GM23248 (cell line): Measurements from ENCODE around the gene NHP2. TPM values are rescaled to one million over a fixed set of nuclear protein-coding genes. Genes with fewer than 3 reads are reported as not detected.
"Not testable (repeated sequence)": the region's sequence is repeated elsewhere in the genome, so short reads cannot be mapped to it uniquely, and the experiment has no call there.

ENCODE experiments used
- DNase-seq: peaks from one replicate; pipeline ENCODE4 v3.0.0-alpha.2; 2015
- H2AFZ ChIP-seq: fragments of 200-600 bp; sonication (generic); 2 replicates; pipeline ENCODE4 v1.6.1; 2016; ENCODE audit warnings: antibody characterized with exemption
- H3F3A ChIP-seq: fragments of 200-600 bp; sonication (generic); 2 replicates; pipeline ENCODE4 v1.6.1; 2016; ENCODE audit warnings: mild to moderate bottlenecking, antibody characterized with exemption, mixed run types; ENCODE audit not compliant: insufficient read depth
- H3K27ac ChIP-seq: fragments of 200-600 bp; sonication (generic); 2 replicates; pipeline ENCODE4 v1.5.1; 2016; ENCODE audit warnings: mild to moderate bottlenecking
- H3K27me3 ChIP-seq: fragments of 200-600 bp; sonication (generic); replicated peaks from 2 replicates; pipeline ENCODE4 v1.6.1; 2016; ENCODE audit warnings: mild to moderate bottlenecking; ENCODE audit not compliant: insufficient read depth
- H3K36me3 ChIP-seq: fragments of 200-600 bp; sonication (generic); 2 replicates; pipeline ENCODE4 v1.6.1; 2016; ENCODE audit warnings: low read depth, mild to moderate bottlenecking
- H3K4me1 ChIP-seq: fragments of 200-600 bp; sonication (generic); 2 replicates; pipeline ENCODE4 v1.6.1; 2016; ENCODE audit warnings: mild to moderate bottlenecking; ENCODE audit not compliant: insufficient read depth
- H3K4me2 ChIP-seq: fragments of 200-600 bp; sonication (generic); one replicate; pipeline ENCODE4 v1.6.1; 2016; ENCODE audit warnings: mild to moderate bottlenecking; ENCODE audit not compliant: unreplicated experiment
- H3K4me3 ChIP-seq: fragments of 200-600 bp; sonication (generic); 2 replicates; pipeline ENCODE4 v1.5.1; 2016; ENCODE audit warnings: mild to moderate bottlenecking
- H3K79me2 ChIP-seq: fragments of 200-600 bp; sonication (generic); 2 replicates; pipeline ENCODE4 v1.6.1; 2016; ENCODE audit warnings: mild to moderate bottlenecking; ENCODE audit not compliant: insufficient read depth
- H3K9ac ChIP-seq: fragments of 200-600 bp; sonication (generic); 2 replicates; pipeline ENCODE4 v1.6.1; 2016; ENCODE audit warnings: mild to moderate bottlenecking
- H3K9me2 ChIP-seq: fragments of 200-600 bp; sonication (generic); 2 replicates; pipeline ENCODE4 v1.6.1; 2016; ENCODE audit warnings: mixed run types, mild to moderate bottlenecking, moderate library complexity; ENCODE audit not compliant: insufficient read depth
- H3K9me3 ChIP-seq: fragments of 200-600 bp; sonication (generic); one replicate; pipeline ENCODE4 v1.6.1; 2017; ENCODE audit warnings: low read depth
- H4K20me1 ChIP-seq: fragments of 200-600 bp; sonication (generic); 2 replicates; pipeline ENCODE4 v1.6.0; 2016; ENCODE audit not compliant: insufficient read depth
- EZH2 ChIP-seq: fragments of 200-600 bp; sonication (generic); IDR thresholded peaks from 2 replicates; pipeline ENCODE4 v1.6.1; 2018; ENCODE audit warnings: antibody characterized with exemption, mild to moderate bottlenecking; ENCODE audit not compliant: insufficient read depth, poor library complexity, severe bottlenecking
- EZH2phosphoT487 ChIP-seq: fragments of 200-600 bp; sonication (generic); IDR thresholded peaks from 2 replicates; pipeline ENCODE4 v1.6.1; 2018; ENCODE audit warnings: antibody characterized with exemption, moderate library complexity, mild to moderate bottlenecking, low read depth; ENCODE audit not compliant: insufficient read depth
- WGBS, 2 experiments: methylation state at CpG; one replicate each; pipeline ENCODE4 v1.1.6; 2015 to 2017; ENCODE audit warnings: low lambda C conversion rate in 2 of 2, low coverage in 1 of 2; ENCODE audit errors: missing lambda C conversion rate in 2 of 2; 5-methylcytosine and 5-hydroxymethylcytosine counted together
- in situ Hi-C: fragments of 300-500 bp; cut with MboI; formaldehyde crosslinking; loops from 2 replicates; pipeline ENCODE4 v1.15.0; 2020
- polyA plus RNA-seq: library from polyadenylated mRNA; unstranded; fragments of >200 nt; fragmentation: Nextera tagmentation; extraction: Ambion mirVana; gene quantifications from 2 replicates; pipeline ENCODE4 v1.2.1, GENCODE V29; 2016
- total RNA-seq: library from RNA; depleted of rRNA; stranded (reverse); fragments of >200 nt; shearing (Covaris generic); gene quantifications from 2 replicates; pipeline ENCODE4 v1.2.3, GENCODE V29; 2014

NHP2 gene
- total and polyA plus RNA-seq, 2 experiments from 2014 or later, result 203 to 232 TPM

- TF ChIP-seq EZH2 (no peak), EZH2phosphoT487 (no peak)
- no peak overlapping the region for H3K9ac ChIP-seq
- no peak overlapping the region for H2AFZ ChIP-seq
- no peak overlapping the region for H3K27ac ChIP-seq
- H4K20me1 ChIP-seq, result no peaks in the 10 kb centered on the region
- H3F3A ChIP-seq, result no peaks in the 10 kb centered on the region
- no peak overlapping the region for H3K4me3 ChIP-seq
- no peak overlapping the region for H3K4me2 ChIP-seq
- no peaks in the 10 kb centered on the region for H3K4me1 ChIP-seq
- no peaks in the 10 kb centered on the region for H3K9me2 ChIP-seq
- H3K27me3 ChIP-seq, result no peaks in the 10 kb centered on the region
- H3K36me3 ChIP-seq, result no peaks in the 10 kb centered on the region; the same call in 1 of the 2 replicates
- in situ Hi-C loops, result no loop called here
- WGBS, 2 experiments, result 92 to 93% methylated on average over 8 to 9 of the region's 9 CpGs
- H3K79me2 ChIP-seq, result peaks cover 11% of the 10 kb centered on the region; the same call in 1 of the 2 replicates
- DNase-seq, result no peak
- H3K9me3 ChIP-seq, result no peaks in the 10 kb centered on the region
Measured at GRCh38 chr5:178129296-178129695, 24.4 kb downstream of the NHP2 start.

- DNase-seq, H4K20me1 ChIP-seq, H3K4me3 ChIP-seq, H3K36me3 ChIP-seq, in situ Hi-C loops, H3K4me1 ChIP-seq, H3K9me2 ChIP-seq, H3K27ac ChIP-seq, H3K9ac ChIP-seq, H3K27me3 ChIP-seq, H2AFZ ChIP-seq, H3K4me2 ChIP-seq, H3K9me3 ChIP-seq, H3F3A ChIP-seq: not testable (repeated sequence)
- 78 to 84% methylated on average over 11 to 14 of the region's 14 CpGs for WGBS, 2 experiments
- H3K79me2 ChIP-seq, result peaks cover 11% of the 10 kb centered on the region; the same call in 1 of the 2 replicates
Measured at GRCh38 chr5:178127300-178128009, 26.2 kb downstream of the NHP2 start.

- H4K20me1 ChIP-seq, result no peaks in the 10 kb centered on the region
- no peak overlapping the region for H2AFZ ChIP-seq
- H3K9me2 ChIP-seq, result no peaks in the 10 kb centered on the region
- TF ChIP-seq EZH2 (no peak), EZH2phosphoT487 (no peak)
- no peak overlapping the region for H3K4me2 ChIP-seq
- 84 to 86% methylated on average over 3 of the region's 3 CpGs for WGBS, 2 experiments
- no peaks in the 10 kb centered on the region for H3F3A ChIP-seq
- H3K27ac ChIP-seq, result no peak overlapping the region
- H3K4me1 ChIP-seq, result no peaks in the 10 kb centered on the region
- 0 out of 2 replicates have a peak, but pooled peaks cover 3% of the 10 kb centered on the region for H3K27me3 ChIP-seq
- no peaks in the 10 kb centered on the region for H3K9me3 ChIP-seq
- H3K4me3 ChIP-seq, result no peak overlapping the region
- H3K79me2 ChIP-seq, result peaks cover 2% of the 10 kb centered on the region; the same call in 1 of the 2 replicates
- DNase-seq, result no peak
- H3K36me3 ChIP-seq, result no peaks in the 10 kb centered on the region
- in situ Hi-C loops, result no loop called here
- no peak overlapping the region for H3K9ac ChIP-seq
Measured at GRCh38 chr5:178126556-178126955, 27.1 kb downstream of the NHP2 start.

GRCh38 chr5:178125253-178125906 is 28.3 kb downstream of the NHP2 start:
- no peak for DNase-seq
- H3K9ac ChIP-seq, result no peak overlapping the region
- no peaks in the 10 kb centered on the region for H3K9me3 ChIP-seq

More at GRCh38 chr5:178125253-178125906, 28.3 kb downstream of the NHP2 start:
- H3K4me3 ChIP-seq, result no peak overlapping the region
- TF ChIP-seq EZH2, result no peak
- TF ChIP-seq EZH2phosphoT487, result no peak
- H2AFZ ChIP-seq, result no peak overlapping the region
- H3K27ac ChIP-seq, result no peak overlapping the region
- H3K27me3 ChIP-seq, result 0 out of 2 replicates have a peak, but pooled peaks cover 3% of the 10 kb centered on the region
- no peak overlapping the region for H3K4me2 ChIP-seq
- H3K9me2 ChIP-seq, result no peaks in the 10 kb centered on the region
- H3F3A ChIP-seq, result no peaks in the 10 kb centered on the region
- no peaks in the 10 kb centered on the region for H3K36me3 ChIP-seq
- no peaks in the 10 kb centered on the region for H3K79me2 ChIP-seq
- in situ Hi-C loops, result no loop called here
- no peaks in the 10 kb centered on the region for H3K4me1 ChIP-seq
- H4K20me1 ChIP-seq, result no peaks in the 10 kb centered on the region
- 57 to 59% methylated on average over 10 of the region's 10 CpGs for WGBS, 2 experiments
